Globus pallidus (tissue), 1 donor: Measurements from ENCODE around the gene PYGO2.
A peak's percentile ranks its signal among the peaks of the same experiment; 100 is the strongest.
"Not testable (repeated sequence)": the region's sequence is repeated elsewhere in the genome, so short reads cannot be mapped to it uniquely, and the experiment has no call there.

Source experiments
- DNase-seq: peaks from one replicate; pipeline ENCODE4 v3.0.0-alpha.2; 2015; ENCODE audit warnings: low spot score

PYGO2 gene

GRCh38 chr1:154982341-154982740 lies 20.8 kb upstream of the PYGO2 start:
- no peak for DNase-seq

GRCh38 chr1:154978360-154978759 lies 16.8 kb upstream of the PYGO2 start:
- DNase-seq = no peak

GRCh38 chr1:154977762-154978161 lies 16.2 kb upstream of the PYGO2 start:
- DNase-seq = not testable (repeated sequence)

- no peak for DNase-seq
Observed at GRCh38 chr1:154975409-154976059, 14.0 kb upstream of the PYGO2 start.

DNA sequence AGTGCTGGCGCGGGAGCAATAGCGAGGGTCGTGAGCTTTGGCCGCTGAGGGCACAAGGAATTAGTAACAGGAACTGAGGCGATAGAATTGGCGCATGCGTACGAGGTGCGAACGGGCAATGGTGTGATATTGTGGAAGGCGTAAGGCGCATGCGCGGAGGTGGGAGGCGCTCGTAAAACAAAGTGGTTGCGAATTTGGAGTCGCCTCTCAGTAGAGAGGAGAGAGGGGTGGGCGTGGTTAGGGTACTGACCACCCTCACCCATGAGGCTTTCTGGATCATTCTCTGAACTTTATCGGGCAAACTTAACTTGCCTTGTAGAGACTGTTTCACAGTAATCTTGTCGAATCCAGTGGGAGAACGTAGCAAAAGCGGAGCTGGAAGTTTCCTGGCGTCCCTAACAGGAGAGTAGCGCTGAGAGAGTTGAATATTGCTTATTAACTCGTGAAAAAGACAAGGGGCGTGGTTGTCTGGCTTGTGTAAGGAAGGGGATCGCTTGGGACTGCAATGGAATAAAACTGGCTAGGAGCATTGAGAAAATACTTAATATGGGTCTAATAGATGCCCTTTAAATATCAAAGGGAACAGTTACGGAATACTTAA lies 13.3 kb upstream of the PYGO2 start:
- DNase-seq = peak; percentile 93

GRCh38 chr1:154974102-154974807 lies 12.7 kb upstream of the PYGO2 start, which contains the start of gene CKS1B:
CKS1B (plus strand) TSS chr1:154974681; CDS start chr1:154974746, 65 bp downstream.
- peak; percentile 100 for DNase-seq

GRCh38 chr1:154973344-154974101 lies 11.9 kb upstream of the PYGO2 start:
- DNase-seq = peak; percentile 85

- DNase-seq = peak; percentile 41
Observed at GRCh38 chr1:154972517-154973343, 11.1 kb upstream of the PYGO2 start.

DNA sequence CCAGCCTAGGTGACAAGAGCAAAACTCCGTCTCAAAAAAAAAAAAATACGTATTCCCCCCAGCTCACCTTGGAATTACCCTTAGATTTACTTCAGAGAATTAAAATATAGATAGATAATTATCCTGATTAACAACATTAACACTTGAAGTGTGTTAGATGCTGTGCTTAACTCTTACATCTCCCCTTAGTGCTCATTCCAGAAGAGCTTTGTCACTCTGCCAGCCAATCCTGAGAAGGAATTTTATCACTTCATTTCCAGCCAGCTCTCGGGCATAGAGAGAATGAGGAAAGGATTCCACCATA lies 10.6 kb upstream of the PYGO2 start:
- no peak for DNase-seq

- DNase-seq = no peak
Observed at GRCh38 chr1:154971341-154971998, 9.9 kb upstream of the PYGO2 start.

GRCh38 chr1:154970631-154971340 lies 9.2 kb upstream of the PYGO2 start, which contains the start of gene SHC1:
SHC1 (minus strand) TSS chr1:154970747; CDS start chr1:154970526, 221 bp downstream.
- peak; percentile 80 for DNase-seq

DNA sequence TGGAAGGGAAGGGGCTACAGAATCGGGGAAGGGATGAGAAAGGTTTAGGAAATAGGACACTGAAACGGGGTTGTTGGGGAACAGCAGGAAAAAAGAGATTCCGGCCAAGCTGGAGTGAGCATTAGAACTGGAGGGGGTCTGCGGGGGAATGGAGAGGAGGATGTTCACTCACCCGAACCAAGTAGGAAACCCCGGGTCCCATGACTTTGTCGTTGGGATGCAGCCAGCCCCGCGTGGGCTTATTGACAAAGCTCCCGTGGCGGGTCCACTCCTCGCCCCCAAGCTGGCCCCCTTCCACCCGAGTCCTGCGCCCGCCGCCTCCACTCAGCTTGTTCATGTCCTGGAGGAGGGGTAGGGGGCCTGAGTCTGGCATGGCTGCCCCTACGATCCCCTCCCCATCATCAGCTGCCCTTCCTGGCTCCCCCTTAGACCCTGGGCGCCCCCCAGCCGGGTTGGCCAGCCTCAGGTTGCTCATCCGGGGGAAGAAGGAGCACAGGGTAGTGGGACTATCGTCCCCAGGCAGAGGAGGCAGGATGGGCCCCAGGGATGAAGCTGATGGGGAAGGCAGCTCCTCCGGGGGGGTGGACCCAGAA lies 8.4 kb upstream of the PYGO2 start:
- DNase-seq = no peak

DNA sequence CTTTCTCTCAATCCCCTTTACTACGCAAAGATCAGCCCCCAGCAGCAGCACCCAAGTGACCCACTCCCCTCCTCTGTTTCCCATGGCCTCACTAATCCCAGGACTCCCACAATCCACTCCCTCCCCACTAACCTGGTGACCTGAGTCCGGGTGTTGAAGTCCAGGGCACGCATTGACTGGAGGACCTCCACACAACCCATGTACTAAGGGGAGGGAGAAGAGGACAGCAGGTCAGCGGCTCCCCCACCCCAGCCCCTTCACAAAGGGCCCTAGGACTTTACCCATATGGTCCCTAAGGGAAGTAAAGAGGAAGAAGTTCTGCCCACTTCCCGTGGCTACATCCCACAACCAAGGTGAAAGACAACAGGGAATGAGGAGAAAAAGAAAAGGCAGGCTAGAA lies 7.7 kb upstream of the PYGO2 start:
- DNase-seq = no peak

- DNase-seq = no peak
Observed at GRCh38 chr1:154968731-154969130, 7.1 kb upstream of the PYGO2 start.

DNA sequence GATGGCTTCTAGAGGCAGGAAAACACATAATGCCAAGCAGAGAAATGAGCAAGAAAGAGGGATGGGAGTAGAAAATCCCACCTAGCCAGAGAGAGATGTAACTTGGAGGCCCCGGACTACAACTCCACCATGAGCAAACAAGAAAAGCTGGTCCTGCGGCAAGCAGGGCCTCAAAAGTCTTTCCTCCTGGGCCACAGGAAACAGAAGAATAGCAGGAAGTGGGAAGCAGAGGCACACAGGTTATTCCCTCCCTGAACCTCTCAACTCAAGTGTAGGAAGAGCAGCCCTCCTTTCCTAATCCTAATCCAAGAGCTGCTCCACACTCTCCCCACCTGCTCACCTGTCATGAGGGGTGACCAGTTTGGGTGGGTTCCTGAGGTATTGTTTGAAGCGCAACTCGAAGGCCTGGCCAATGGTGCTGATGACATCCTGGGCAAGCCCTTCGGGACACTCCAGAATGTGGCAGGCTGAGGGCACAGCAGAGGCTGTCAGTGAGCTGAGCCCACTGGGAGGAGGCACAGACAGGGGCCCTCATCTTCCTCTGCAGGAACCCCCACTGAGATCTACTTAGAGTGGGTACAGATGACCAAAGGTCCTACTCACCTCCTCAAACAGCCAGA lies 5.9 kb upstream of the PYGO2 start:
- no peak for DNase-seq

GRCh38 chr1:154966111-154966510 lies 4.5 kb upstream of the PYGO2 start:
- no peak for DNase-seq

- no peak for DNase-seq
Observed at GRCh38 chr1:154964359-154964758, 2.8 kb upstream of the PYGO2 start.

DNA sequence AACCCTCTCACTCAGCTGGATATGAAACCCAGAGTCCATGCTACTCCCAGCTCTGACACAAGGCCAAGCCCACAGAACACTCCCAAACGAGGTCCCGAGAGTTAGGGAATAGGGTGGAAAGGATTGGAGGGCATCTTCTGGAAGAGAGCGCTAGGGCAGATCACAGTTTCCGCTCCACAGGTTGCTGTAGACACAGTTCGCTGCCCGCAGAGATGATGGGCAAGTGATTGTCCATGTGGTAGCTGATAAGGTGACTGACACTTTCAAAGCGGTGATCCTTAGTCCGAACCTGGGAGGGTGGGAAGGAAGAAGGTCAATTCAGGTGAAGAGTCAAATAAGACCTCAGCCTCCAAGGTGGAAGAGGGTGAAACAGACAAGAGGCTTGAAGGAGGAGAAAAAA lies 2.1 kb upstream of the PYGO2 start:
- DNase-seq = no peak

- DNase-seq = no peak
Observed at GRCh38 chr1:154962795-154963330, 1.3 kb upstream of the PYGO2 start.
